HG02759 (cell line): ENCODE measurements around the gene STEAP1.
"Not testable (repeated sequence)": the region's sequence is repeated elsewhere in the genome, so short reads cannot be mapped to it uniquely, and the experiment has no call there.

Source experiments
- ATAC-seq: cut with Tn5 transposase; IDR thresholded peaks from one replicate; pipeline ENCODE4 v1.9.1; 2021; ENCODE audit warnings: mild to moderate bottlenecking, moderate library complexity; ENCODE audit not compliant: unreplicated experiment

Gene STEAP1

GRCh38 chr7:90153943-90154771 lies at the start of gene STEAP1:
Gene STEAP1 (plus strand): TSS chr7:90154469. CDS start chr7:90159789, 5,320 bp downstream.
- peak; percentile 99 for ATAC-seq

GRCh38 chr7:90114972-90115371 lies 39.3 kb upstream of the STEAP1 start:
- ATAC-seq, result not testable (repeated sequence)

GRCh38 chr7:90118551-90119177 lies 35.6 kb upstream of the STEAP1 start:
- not testable (repeated sequence) for ATAC-seq

- no peak for ATAC-seq
Measured at GRCh38 chr7:90119178-90119971, 34.9 kb upstream of the STEAP1 start.

- ATAC-seq, result not testable (repeated sequence)
Measured at GRCh38 chr7:90120205-90120604, 34.1 kb upstream of the STEAP1 start.

GRCh38 chr7:90131746-90132145 lies 22.5 kb upstream of the STEAP1 start:
- ATAC-seq, result not testable (repeated sequence)

- ATAC-seq, result not testable (repeated sequence)
Measured at GRCh38 chr7:90147079-90147960, 6.9 kb upstream of the STEAP1 start.

- peak; percentile 35 for ATAC-seq
Measured at GRCh38 chr7:90149428-90149827, 4.8 kb upstream of the STEAP1 start.

GRCh38 chr7:90151884-90152283 lies 2.4 kb upstream of the STEAP1 start:
- ATAC-seq, result not testable (repeated sequence)

GRCh38 chr7:90152642-90153253 lies 1.5 kb upstream of the STEAP1 start:
- ATAC-seq, result not testable (repeated sequence)

GRCh38 chr7:90155206-90155605 lies 937 bp downstream of the STEAP1 start:
- no peak for ATAC-seq

GRCh38 chr7:90157331-90157730 lies 3.1 kb downstream of the STEAP1 start:
- not testable (repeated sequence) for ATAC-seq

GRCh38 chr7:90157761-90158350 lies 3.6 kb downstream of the STEAP1 start:
- not testable (repeated sequence) for ATAC-seq

- ATAC-seq, result no peak
Measured at GRCh38 chr7:90163534-90163933, 9.3 kb downstream of the STEAP1 start.

- ATAC-seq, result no peak
Measured at GRCh38 chr7:90165724-90166123, 11.5 kb downstream of the STEAP1 start.

GRCh38 chr7:90166153-90166552 lies 11.9 kb downstream of the STEAP1 start:
- no peak for ATAC-seq

GRCh38 chr7:90167361-90167760 lies 13.1 kb downstream of the STEAP1 start:
- no peak for ATAC-seq

- no peak for ATAC-seq
Measured at GRCh38 chr7:90169891-90170290, 15.6 kb downstream of the STEAP1 start.

GRCh38 chr7:90172121-90172520 lies 17.9 kb downstream of the STEAP1 start:
- ATAC-seq, result no peak

- no peak for ATAC-seq
Measured at GRCh38 chr7:90172624-90173023, 18.4 kb downstream of the STEAP1 start.
